Memory B cell (primary cell): ENCODE measurements around the gene SLC9A3.

Experiments
- ATAC-seq: fragments of 150-1000 bp; cut with Tn5 transposase; 2 replicates; pipeline ENCODE4 v1.10.0; 2021; ENCODE audit warnings: low read depth, mild to moderate bottlenecking, moderate library complexity
- DNase-seq, 2 donors: peaks; one replicate each; pipeline ENCODE4 v3.0.0; 2022; ENCODE audit warnings: low spot score in 2 of 2
- H3K27ac Mint-ChIP-seq: one replicate; pipeline ENCODE4 v1.8.0; 2022; ENCODE audit warnings: mild to moderate bottlenecking, moderate library complexity, mixed read lengths
- H3K27me3 Mint-ChIP-seq: one replicate; pipeline ENCODE4 v1.8.0; 2022; ENCODE audit warnings: mixed read lengths
- H3K36me3 Mint-ChIP-seq: one replicate; pipeline ENCODE4 v1.8.0; 2022; ENCODE audit warnings: mild to moderate bottlenecking, mixed read lengths
- H3K4me1 Mint-ChIP-seq: one replicate; pipeline ENCODE4 v1.8.0; 2022; ENCODE audit warnings: mixed read lengths
- H3K4me3 Mint-ChIP-seq: one replicate; pipeline ENCODE4 v1.8.0; 2022; ENCODE audit warnings: mild to moderate bottlenecking, moderate library complexity, mixed read lengths
- H3K9me3 Mint-ChIP-seq: one replicate; pipeline ENCODE4 v1.8.0; 2022; ENCODE audit warnings: mixed read lengths

Gene SLC9A3

GRCh38 chr5:547086-547924 lies 23.1 kb upstream of the SLC9A3 start:
- Mint-ChIP-seq H3K4me1 (peaks cover 16% of the 10 kb centered on the region), H3K9me3 (peaks cover 7% of the 10 kb centered on the region), H3K4me3 (no peak overlapping the region), H3K27ac (no peak overlapping the region), H3K27me3 (peaks cover 19% of the 10 kb centered on the region), H3K36me3 (peaks cover 7% of the 10 kb centered on the region)
- ATAC-seq, result no peak
- DNase-seq, result no peak

GRCh38 chr5:546376-546908 lies 22.2 kb upstream of the SLC9A3 start:
- Mint-ChIP-seq H3K27ac (no peak overlapping the region), H3K9me3 (peaks cover 7% of the 10 kb centered on the region), H3K27me3 (peaks cover 22% of the 10 kb centered on the region), H3K4me3 (no peak overlapping the region), H3K4me1 (peaks cover 16% of the 10 kb centered on the region), H3K36me3 (peaks cover 7% of the 10 kb centered on the region)
- DNase-seq (no peak), ATAC-seq (no peak)

- Mint-ChIP-seq H3K27me3 (peaks cover 21% of the 10 kb centered on the region), H3K36me3 (peaks cover 7% of the 10 kb centered on the region), H3K4me1 (peaks cover 16% of the 10 kb centered on the region), H3K27ac (no peak overlapping the region), H3K4me3 (no peak overlapping the region), H3K9me3 (peaks cover 7% of the 10 kb centered on the region)
- ATAC-seq (no peak), DNase-seq (no peak)
Measured at GRCh38 chr5:545641-546375, 21.6 kb upstream of the SLC9A3 start.

- no peak for ATAC-seq
- Mint-ChIP-seq H3K27ac (no peak overlapping the region), H3K9me3 (peaks cover 4% of the 10 kb centered on the region), H3K36me3 (peaks cover 7% of the 10 kb centered on the region), H3K27me3 (peaks cover 22% of the 10 kb centered on the region), H3K4me1 (peaks cover 16% of the 10 kb centered on the region), H3K4me3 (no peak overlapping the region)
- DNase-seq, result no peak
Measured at GRCh38 chr5:544675-545355, 20.6 kb upstream of the SLC9A3 start.

- H3K4me1 Mint-ChIP-seq, result peaks cover 16% of the 10 kb centered on the region
- peak overlapping the region; percentile 59 for H3K4me3 Mint-ChIP-seq
- peaks cover 4% of the 10 kb centered on the region for H3K36me3 Mint-ChIP-seq
- H3K27me3 Mint-ChIP-seq, result peaks cover 19% of the 10 kb centered on the region
- DNase-seq, result peak; percentile 58 to 84
- peak; percentile 97 for ATAC-seq
- peak overlapping the region; percentile 86 for H3K27ac Mint-ChIP-seq
- H3K9me3 Mint-ChIP-seq, result peaks cover under 1% of the 10 kb centered on the region
Measured at GRCh38 chr5:543755-544674, 19.8 kb upstream of the SLC9A3 start.

- no peaks in the 10 kb centered on the region for H3K9me3 Mint-ChIP-seq
- H3K27ac Mint-ChIP-seq, result peak overlapping the region; percentile 86
- DNase-seq (no peak), ATAC-seq (no peak)
- H3K4me3 Mint-ChIP-seq, result no peak overlapping the region
- H3K36me3 Mint-ChIP-seq, result peaks cover 3% of the 10 kb centered on the region
- H3K4me1 Mint-ChIP-seq, result peaks cover 16% of the 10 kb centered on the region
- H3K27me3 Mint-ChIP-seq, result peaks cover 19% of the 10 kb centered on the region
Measured at GRCh38 chr5:543351-543750, 19.1 kb upstream of the SLC9A3 start.

GRCh38 chr5:542319-543311 lies 18.4 kb upstream of the SLC9A3 start:
- Mint-ChIP-seq H3K27ac (peak overlapping the region; percentile 72), H3K4me1 (peaks cover 13% of the 10 kb centered on the region), H3K36me3 (peaks cover 3% of the 10 kb centered on the region), H3K4me3 (peak overlapping the region; percentile 50), H3K27me3 (peaks cover 18% of the 10 kb centered on the region), H3K9me3 (no peaks in the 10 kb centered on the region)
- DNase-seq (no peak), ATAC-seq (no peak)

GRCh38 chr5:541539-542318 lies 17.5 kb upstream of the SLC9A3 start:
- Mint-ChIP-seq H3K27me3 (peaks cover 24% of the 10 kb centered on the region), H3K4me1 (peaks cover 13% of the 10 kb centered on the region), H3K9me3 (no peaks in the 10 kb centered on the region), H3K4me3 (no peak overlapping the region), H3K36me3 (peaks cover 3% of the 10 kb centered on the region), H3K27ac (no peak overlapping the region)
- ATAC-seq (no peak), DNase-seq (no peak)

GRCh38 chr5:540906-541538 lies 16.8 kb upstream of the SLC9A3 start:
- Mint-ChIP-seq H3K36me3 (peaks cover 6% of the 10 kb centered on the region), H3K9me3 (peaks cover 4% of the 10 kb centered on the region), H3K4me1 (peaks cover 18% of the 10 kb centered on the region), H3K4me3 (no peak overlapping the region), H3K27me3 (peaks cover 31% of the 10 kb centered on the region), H3K27ac (no peak overlapping the region)
- no peak for ATAC-seq
- DNase-seq, result no peak

- Mint-ChIP-seq H3K27ac (no peak overlapping the region), H3K36me3 (peaks cover 6% of the 10 kb centered on the region), H3K27me3 (peaks cover 31% of the 10 kb centered on the region), H3K4me3 (no peak overlapping the region), H3K9me3 (peaks cover 4% of the 10 kb centered on the region), H3K4me1 (peaks cover 18% of the 10 kb centered on the region)
- ATAC-seq (no peak), DNase-seq (no peak)
Measured at GRCh38 chr5:540071-540905, 16.0 kb upstream of the SLC9A3 start.
